D721Med (cell line): ENCODE results near the gene SELENOS.

Source experiments
- DNase-seq: peaks from one replicate; pipeline ENCODE4 v3.0.0; 2011; ENCODE audit warnings: low spot score; ENCODE audit not compliant: insufficient read length
- FAIRE-seq: peaks from 2 replicates; lab custom pipeline; 2011; peaks lifted over from hg19 to GRCh38; lab: Jason Lieb, UNC
- TF ChIP-seq, protein P1 (sequence below): IDR thresholded peaks from 2 replicates; pipeline ENCODE4 v1.5.1; 2012; ENCODE audit warnings: mild to moderate bottlenecking, control low read depth; ENCODE audit not compliant: insufficient read depth; ENCODE audit errors: missing control alignments

Gene SELENOS

DNA sequence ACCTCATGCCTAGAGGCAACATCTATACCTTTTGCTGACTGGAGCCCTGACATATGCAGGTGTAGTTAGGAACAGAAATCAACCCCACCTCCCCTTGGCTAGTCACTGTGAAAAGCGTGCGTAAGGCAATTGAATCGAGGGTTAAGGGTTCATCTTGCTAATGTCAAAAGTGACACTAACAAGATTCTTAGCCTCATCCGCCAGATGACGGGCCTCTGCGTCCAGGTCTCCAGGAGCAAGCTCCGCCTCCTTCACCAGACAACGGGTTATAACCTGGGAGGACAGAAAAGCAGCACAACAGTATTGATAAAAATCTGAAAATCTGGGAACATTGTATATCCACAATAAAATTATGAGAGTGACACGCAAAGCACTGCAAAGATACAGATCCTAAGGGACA lies 4.7 kb downstream of the SELENOS start:
- TF ChIP-seq, protein P1, sequence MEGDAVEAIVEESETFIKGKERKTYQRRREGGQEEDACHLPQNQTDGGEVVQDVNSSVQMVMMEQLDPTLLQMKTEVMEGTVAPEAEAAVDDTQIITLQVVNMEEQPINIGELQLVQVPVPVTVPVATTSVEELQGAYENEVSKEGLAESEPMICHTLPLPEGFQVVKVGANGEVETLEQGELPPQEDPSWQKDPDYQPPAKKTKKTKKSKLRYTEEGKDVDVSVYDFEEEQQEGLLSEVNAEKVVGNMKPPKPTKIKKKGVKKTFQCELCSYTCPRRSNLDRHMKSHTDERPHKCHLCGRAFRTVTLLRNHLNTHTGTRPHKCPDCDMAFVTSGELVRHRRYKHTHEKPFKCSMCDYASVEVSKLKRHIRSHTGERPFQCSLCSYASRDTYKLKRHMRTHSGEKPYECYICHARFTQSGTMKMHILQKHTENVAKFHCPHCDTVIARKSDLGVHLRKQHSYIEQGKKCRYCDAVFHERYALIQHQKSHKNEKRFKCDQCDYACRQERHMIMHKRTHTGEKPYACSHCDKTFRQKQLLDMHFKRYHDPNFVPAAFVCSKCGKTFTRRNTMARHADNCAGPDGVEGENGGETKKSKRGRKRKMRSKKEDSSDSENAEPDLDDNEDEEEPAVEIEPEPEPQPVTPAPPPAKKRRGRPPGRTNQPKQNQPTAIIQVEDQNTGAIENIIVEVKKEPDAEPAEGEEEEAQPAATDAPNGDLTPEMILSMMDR = no peak
- FAIRE-seq = no peak
- DNase-seq = no peak

DNA sequence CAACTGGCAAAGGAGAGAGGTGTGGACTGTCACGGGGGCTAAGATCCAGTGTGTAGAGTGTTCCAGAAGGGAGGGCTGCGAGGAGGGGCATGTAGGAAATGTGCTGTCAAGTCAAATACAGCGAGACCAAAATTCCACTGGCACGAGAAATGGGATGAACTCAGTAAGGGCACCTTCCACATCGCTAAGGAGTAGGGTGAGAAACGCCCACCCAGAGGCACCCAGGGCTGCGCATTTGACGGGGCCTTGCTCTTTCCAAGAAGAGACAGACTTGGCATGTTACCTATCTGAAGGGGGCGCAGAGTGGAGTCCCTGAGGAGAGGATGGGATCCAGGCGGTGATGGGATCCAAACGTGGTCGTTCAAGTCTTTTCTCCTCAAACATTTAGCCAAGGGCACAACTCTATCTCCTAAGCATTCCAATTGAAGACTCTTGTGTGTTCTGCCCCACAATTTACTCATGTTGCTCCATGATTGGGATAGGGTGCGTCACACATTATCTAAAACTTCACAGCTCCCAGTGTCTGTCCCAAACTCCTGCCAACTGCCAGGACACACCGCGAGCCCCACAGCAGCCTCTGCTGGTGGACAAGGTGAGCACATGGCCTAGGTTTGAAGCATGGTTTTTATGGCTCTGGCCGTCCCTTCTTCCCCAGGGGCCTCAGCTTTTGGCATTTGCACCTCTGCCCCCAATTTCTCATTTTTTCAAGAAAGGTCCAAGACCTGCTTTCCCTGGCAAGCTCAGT lies 7.6 kb downstream of the SELENOS start:
- DNase-seq (no peak), FAIRE-seq (no peak)
- TF ChIP-seq, protein P1 = no peak

DNA sequence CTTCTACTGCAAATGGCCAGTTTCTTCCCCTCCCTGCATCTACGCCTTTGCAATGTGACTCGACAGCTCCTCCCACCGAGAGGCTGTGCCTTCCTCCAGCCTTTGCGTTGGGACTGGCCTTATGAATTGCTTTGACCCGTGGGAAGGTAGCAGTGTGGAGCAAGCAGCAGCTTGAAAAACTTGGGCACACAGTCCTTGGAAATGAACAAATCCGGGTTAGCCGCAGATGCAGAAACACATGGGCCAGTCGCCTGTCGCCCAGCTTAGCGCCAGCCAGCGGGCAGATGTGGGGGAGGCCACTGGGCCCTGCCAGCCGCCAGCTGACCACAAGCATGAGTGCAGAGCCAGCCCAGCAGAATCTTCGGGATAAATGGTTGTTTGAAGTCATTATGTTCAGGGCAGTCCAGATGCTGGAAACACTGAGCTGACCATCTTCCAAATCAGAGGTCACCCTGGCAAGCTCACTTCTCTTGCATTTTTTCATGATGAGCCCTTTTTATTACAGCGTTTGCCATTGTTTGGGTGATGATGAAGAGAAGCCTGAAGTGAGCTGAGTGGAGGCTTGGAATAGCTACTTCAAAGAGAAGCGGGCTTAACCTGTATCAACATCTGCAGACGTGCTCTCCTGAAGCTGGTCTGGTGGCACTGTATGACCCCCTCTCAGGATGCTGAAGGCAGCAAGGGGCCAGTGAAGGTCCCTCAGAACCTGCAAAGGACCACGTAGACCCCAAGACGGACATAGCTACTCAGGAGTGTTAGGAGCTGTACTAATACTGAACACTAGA lies 9.8 kb downstream of the SELENOS start:
- FAIRE-seq (no peak), DNase-seq (no peak)
- TF ChIP-seq, protein P1 = no peak

DNA sequence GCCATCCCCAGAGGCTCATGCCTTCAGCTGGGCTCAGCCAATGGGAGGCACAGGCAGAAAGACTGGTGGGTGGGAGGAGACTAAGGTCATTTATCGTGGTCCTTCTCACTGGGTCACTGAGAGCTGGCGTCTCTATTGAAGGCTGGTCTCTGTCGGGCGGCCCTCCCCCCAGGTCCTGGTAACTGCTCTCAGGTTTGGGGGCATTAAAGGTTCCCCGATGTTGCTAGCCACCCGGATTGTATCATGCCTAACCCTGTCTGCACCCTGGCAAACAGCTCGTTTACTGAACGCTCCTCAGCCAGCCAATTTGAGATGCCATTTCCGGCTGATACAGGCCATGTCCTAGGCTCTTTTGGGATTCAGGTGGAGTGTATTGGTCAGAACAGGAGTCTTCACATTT lies 10.5 kb downstream of the SELENOS start:
- no peak for FAIRE-seq
- TF ChIP-seq, protein P1 = no peak
- DNase-seq = no peak

DNA sequence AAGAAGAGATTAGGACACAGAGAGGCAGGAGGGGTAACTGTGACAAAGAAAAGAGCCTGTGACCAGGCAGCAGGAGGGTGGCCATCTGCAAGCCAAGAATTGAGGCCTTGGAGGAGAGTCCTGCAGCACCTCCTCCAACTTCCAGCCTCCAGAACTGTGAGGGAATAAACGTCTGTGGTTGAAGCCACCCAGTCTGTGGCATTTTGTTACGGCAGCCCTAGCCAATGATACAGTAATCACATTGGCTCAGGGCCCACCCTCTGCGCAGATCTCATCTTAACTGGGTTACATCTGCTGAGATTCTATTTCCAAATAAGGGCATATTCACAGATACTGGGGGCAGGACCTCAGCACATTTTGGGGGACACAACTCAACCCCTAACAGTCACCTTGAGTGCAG lies 11.3 kb downstream of the SELENOS start:
- FAIRE-seq (no peak), DNase-seq (no peak)
- TF ChIP-seq, protein P1 = no peak

DNA sequence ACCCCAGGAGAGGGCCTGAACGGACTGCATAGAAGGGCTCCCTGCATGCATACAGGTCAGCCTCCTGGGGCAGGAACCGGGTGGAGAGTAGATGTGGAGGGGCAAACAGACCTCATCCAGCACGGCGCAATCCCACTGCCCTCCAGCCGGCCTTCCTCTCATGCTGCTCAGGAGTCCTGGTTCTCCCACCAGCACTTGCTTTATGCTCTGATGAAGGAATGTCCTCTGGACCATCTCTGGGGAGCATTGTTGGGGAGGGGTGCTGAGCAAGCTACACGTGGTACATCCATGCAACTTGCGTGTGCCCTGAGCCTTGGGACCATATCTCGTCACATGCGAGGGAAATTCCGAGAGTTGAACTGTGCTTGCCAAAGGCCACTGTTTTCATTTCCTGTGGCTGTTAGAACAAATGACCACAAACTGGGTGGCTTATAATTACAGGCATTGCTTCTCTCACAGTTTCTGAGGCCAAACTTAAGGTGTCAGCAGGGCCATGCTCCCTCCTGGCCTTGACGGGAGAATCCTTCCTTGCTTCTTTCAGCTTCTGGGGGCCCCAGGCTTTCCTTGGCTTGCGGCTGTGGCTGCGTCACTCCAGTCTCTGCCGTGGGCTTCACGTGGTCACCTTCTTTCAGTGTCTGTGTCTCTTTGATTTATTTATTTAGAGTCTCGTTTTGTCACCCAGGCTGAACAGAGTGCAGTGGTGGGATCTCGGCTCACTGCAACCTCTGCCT lies 12.2 kb downstream of the SELENOS start:
- FAIRE-seq (no peak), DNase-seq (no peak)
- TF ChIP-seq, protein P1 = no peak
